Measurements from ENCODE around the gene SCGB2A2. TPM values are rescaled to one million over a fixed set of nuclear protein-coding genes. Genes with fewer than 3 reads are reported as not detected.

The SCGB2A2 gene
- total and polyA plus RNA-seq, 2 donors from 2014 or later = not detected

GRCh38 chr11:62233730-62234129 is 36.2 kb upstream of the SCGB2A2 start:
- DNase-seq (no peak), FAIRE-seq (no peak)
- no peak overlapping the region for H3K9ac ChIP-seq (ENCODE audit: low read length in 3 of 3)
- no peaks in the 10 kb centered on the region for H3K9me3 ChIP-seq (ENCODE audit: control insufficient read depth in 2 of 3, insufficient read depth in 1 of 3, low read length in 3 of 3)
- peak; percentile 19 for TF ChIP-seq CTCF (IDR thresholded peaks at IDR 0.05; ENCODE audit: borderline replicate concordance, extremely low read depth, insufficient read depth)
- no peaks in the 10 kb centered on the region for H3K4me1 ChIP-seq (ENCODE audit: control insufficient read depth in 2 of 3, insufficient read depth in 2 of 3, low read depth in 1 of 3, low read length in 3 of 3)
- no peak overlapping the region for H3K4me3 ChIP-seq (ENCODE audit: low read length in 3 of 3)
- no peak overlapping the region for H3K27ac ChIP-seq (ENCODE audit: low read depth in 2 of 2, low read length in 2 of 2)
- no peaks in the 10 kb centered on the region for H3K27me3 ChIP-seq (ENCODE audit: control insufficient read depth, insufficient read depth, low read length)
- H3K36me3 ChIP-seq (ENCODE audit: control insufficient read depth in 2 of 3, insufficient read depth in 3 of 3, low read length in 3 of 3) = no peaks in the 10 kb centered on the region
- intact Hi-C loops (cut with DNase I) = no loop called here

GRCh38 chr11:62236187-62236586 is 33.8 kb upstream of the SCGB2A2 start:
- no peak overlapping the region for H3K27ac ChIP-seq (ENCODE audit: low read depth in 2 of 2, low read length in 2 of 2)
- no peaks in the 10 kb centered on the region for H3K36me3 ChIP-seq (ENCODE audit: control insufficient read depth in 2 of 3, insufficient read depth in 3 of 3, low read length in 3 of 3)
- no peaks in the 10 kb centered on the region for H3K27me3 ChIP-seq (ENCODE audit: control insufficient read depth, insufficient read depth, low read length)
- H3K4me3 ChIP-seq (ENCODE audit: low read length in 3 of 3) = no peak overlapping the region
- FAIRE-seq (no peak), DNase-seq (no peak)
- TF ChIP-seq CTCF (IDR thresholded peaks at IDR 0.05; ENCODE audit: borderline replicate concordance, extremely low read depth, insufficient read depth) = no peak
- H3K9ac ChIP-seq (ENCODE audit: low read length in 3 of 3) = no peak overlapping the region
- H3K9me3 ChIP-seq (ENCODE audit: control insufficient read depth in 2 of 3, insufficient read depth in 1 of 3, low read length in 3 of 3) = no peaks in the 10 kb centered on the region
- intact Hi-C loops (cut with DNase I) = no loop called here
- H3K4me1 ChIP-seq (ENCODE audit: control insufficient read depth in 2 of 3, insufficient read depth in 2 of 3, low read depth in 1 of 3, low read length in 3 of 3) = no peaks in the 10 kb centered on the region

GRCh38 chr11:62237499-62237898 is 32.5 kb upstream of the SCGB2A2 start:
- Histone ChIP-seq H3K4me3 (ENCODE audit: low read length in 3 of 3) (no peak overlapping the region), H3K9ac (ENCODE audit: low read length in 3 of 3) (no peak overlapping the region), H3K27ac (ENCODE audit: low read depth in 2 of 2, low read length in 2 of 2) (no peak overlapping the region), H3K9me3 (ENCODE audit: control insufficient read depth in 2 of 3, insufficient read depth in 1 of 3, low read length in 3 of 3) (no peaks in the 10 kb centered on the region), H3K36me3 (ENCODE audit: control insufficient read depth in 2 of 3, insufficient read depth in 3 of 3, low read length in 3 of 3) (no peaks in the 10 kb centered on the region), H3K4me1 (ENCODE audit: control insufficient read depth in 2 of 3, insufficient read depth in 2 of 3, low read depth in 1 of 3, low read length in 3 of 3) (peaks cover 0 to 10% (median 0%) of the 10 kb centered on the region in 3 donors), H3K27me3 (ENCODE audit: control insufficient read depth, insufficient read depth, low read length) (no peaks in the 10 kb centered on the region)
- FAIRE-seq (no peak), DNase-seq (no peak)
- TF ChIP-seq CTCF (IDR thresholded peaks at IDR 0.05; ENCODE audit: borderline replicate concordance, extremely low read depth, insufficient read depth) = no peak
- intact Hi-C loops (cut with DNase I) = no loop called here

GRCh38 chr11:62238151-62238550 is 31.8 kb upstream of the SCGB2A2 start:
- Histone ChIP-seq H3K9me3 (ENCODE audit: control insufficient read depth in 2 of 3, insufficient read depth in 1 of 3, low read length in 3 of 3) (no peaks in the 10 kb centered on the region), H3K36me3 (ENCODE audit: control insufficient read depth in 2 of 3, insufficient read depth in 3 of 3, low read length in 3 of 3) (no peaks in the 10 kb centered on the region), H3K9ac (ENCODE audit: low read length in 3 of 3) (no peak overlapping the region), H3K27ac (ENCODE audit: low read depth in 2 of 2, low read length in 2 of 2) (no peak overlapping the region), H3K4me1 (ENCODE audit: control insufficient read depth in 2 of 3, insufficient read depth in 2 of 3, low read depth in 1 of 3, low read length in 3 of 3) (peaks cover 0 to 10% (median 0%) of the 10 kb centered on the region in 3 donors), H3K4me3 (ENCODE audit: low read length in 3 of 3) (no peak overlapping the region), H3K27me3 (ENCODE audit: control insufficient read depth, insufficient read depth, low read length) (no peaks in the 10 kb centered on the region)
- DNase-seq (no peak), FAIRE-seq (no peak)
- intact Hi-C loops (cut with DNase I) = no loop called here
- no peak for TF ChIP-seq CTCF (IDR thresholded peaks at IDR 0.05; ENCODE audit: borderline replicate concordance, extremely low read depth, insufficient read depth)

Measured in kidney (tissue), 14 donors.